ENCODE data around the gene PRRG1. TPM values are rescaled to one million over a fixed set of nuclear protein-coding genes. Genes with fewer than 3 reads are reported as not detected.

Gene PRRG1
- total RNA-seq, 1 experiment from 2014 or later: 8.6 TPM

GRCh38 chrX:37468124-37468739 is 119.1 kb downstream of the PRRG1 start:
- no peaks in the 10 kb centered on the region for H3K9me3 ChIP-seq (ENCODE audit: control insufficient read depth, insufficient read depth, low read depth, low read length)
- no peak overlapping the region for H3K27ac ChIP-seq (ENCODE audit: low read length)
- H3K4me3 ChIP-seq (ENCODE audit: low read depth in 2 of 2, low read length in 2 of 2): no peak overlapping the region
- no TSS peak for BruUV-seq (replicated peaks)
- DNase-seq (ENCODE audit: low read depth, low spot score): no peak
- ATAC-seq: no peak
- TF ChIP-seq, protein P1, sequence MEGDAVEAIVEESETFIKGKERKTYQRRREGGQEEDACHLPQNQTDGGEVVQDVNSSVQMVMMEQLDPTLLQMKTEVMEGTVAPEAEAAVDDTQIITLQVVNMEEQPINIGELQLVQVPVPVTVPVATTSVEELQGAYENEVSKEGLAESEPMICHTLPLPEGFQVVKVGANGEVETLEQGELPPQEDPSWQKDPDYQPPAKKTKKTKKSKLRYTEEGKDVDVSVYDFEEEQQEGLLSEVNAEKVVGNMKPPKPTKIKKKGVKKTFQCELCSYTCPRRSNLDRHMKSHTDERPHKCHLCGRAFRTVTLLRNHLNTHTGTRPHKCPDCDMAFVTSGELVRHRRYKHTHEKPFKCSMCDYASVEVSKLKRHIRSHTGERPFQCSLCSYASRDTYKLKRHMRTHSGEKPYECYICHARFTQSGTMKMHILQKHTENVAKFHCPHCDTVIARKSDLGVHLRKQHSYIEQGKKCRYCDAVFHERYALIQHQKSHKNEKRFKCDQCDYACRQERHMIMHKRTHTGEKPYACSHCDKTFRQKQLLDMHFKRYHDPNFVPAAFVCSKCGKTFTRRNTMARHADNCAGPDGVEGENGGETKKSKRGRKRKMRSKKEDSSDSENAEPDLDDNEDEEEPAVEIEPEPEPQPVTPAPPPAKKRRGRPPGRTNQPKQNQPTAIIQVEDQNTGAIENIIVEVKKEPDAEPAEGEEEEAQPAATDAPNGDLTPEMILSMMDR (IDR thresholded peaks at IDR 0.05): no peak
- TF ChIP-seq POLR2AphosphoS5 (IDR thresholded peaks at IDR 0.05; ENCODE audit: low read depth, low read length) (no peak), TCF7L2 (IDR thresholded peaks at IDR 0.05; ENCODE audit: low read depth, low read length) (no peak)
- no peaks in the 10 kb centered on the region for H3K4me1 ChIP-seq (ENCODE audit: control insufficient read depth, insufficient read depth, low read length)
- intact Hi-C loops (cut with micrococcal nuclease; ENCODE audit: unreplicated experiment): no loop called here
- ChIA-PET CTCF (no interaction called here), POLR2A (no interaction called here)
- in situ Hi-C loops (cut with HindIII; ENCODE audit: low pct_unique_long_range_greater_than_20kb, low sequenced_read_pairs): no loop called here
- H3K36me3 ChIP-seq (ENCODE audit: control insufficient read depth, insufficient read depth, low read length): no peaks in the 10 kb centered on the region
- H3K27me3 ChIP-seq (ENCODE audit: control insufficient read depth, insufficient read depth, low read length): no peaks in the 10 kb centered on the region

- no peak for ATAC-seq
- no peaks in the 10 kb centered on the region for H3K27me3 ChIP-seq (ENCODE audit: control insufficient read depth, insufficient read depth, low read length)
- no peak for DNase-seq (ENCODE audit: low read depth, low spot score)
- TF ChIP-seq SIN3A (IDR thresholded peaks at IDR 0.05; ENCODE audit: borderline replicate concordance, insufficient read depth, low read depth, low read length): no peak
- TF ChIP-seq TCF7L2 (IDR thresholded peaks at IDR 0.05; ENCODE audit: low read depth, low read length): no peak
- no peak for TF ChIP-seq REST (IDR thresholded peaks at IDR 0.05; ENCODE audit: insufficient read depth in 1 of 2, low read depth in 2 of 2, low read length in 1 of 2)
- TF ChIP-seq, protein P1 (IDR thresholded peaks at IDR 0.05): no peak
- TF ChIP-seq POLR2AphosphoS5 (IDR thresholded peaks at IDR 0.05; ENCODE audit: low read depth, low read length): no peak
- no peak overlapping the region for H3K4me3 ChIP-seq (ENCODE audit: low read depth in 2 of 2, low read length in 2 of 2)
- in situ Hi-C loops (cut with HindIII; ENCODE audit: low pct_unique_long_range_greater_than_20kb, low sequenced_read_pairs) (no loop called here), intact Hi-C loops (cut with micrococcal nuclease; ENCODE audit: unreplicated experiment) (no loop called here)
- no TSS peak for BruUV-seq (replicated peaks)
- POLR2A ChIA-PET: no interaction called here
- no peaks in the 10 kb centered on the region for H3K36me3 ChIP-seq (ENCODE audit: control insufficient read depth, insufficient read depth, low read length)
- H3K9me3 ChIP-seq (ENCODE audit: control insufficient read depth, insufficient read depth, low read depth, low read length): no peaks in the 10 kb centered on the region
- CTCF ChIA-PET: no interaction called here
- no peaks in the 10 kb centered on the region for H3K4me1 ChIP-seq (ENCODE audit: control insufficient read depth, insufficient read depth, low read length)
- no peak overlapping the region for H3K27ac ChIP-seq (ENCODE audit: low read length)
These were observed 121.5 kb downstream of the PRRG1 start for GRCh38 chrX:37470711-37471110.
